Germinal center (tissue), 1 donor: ENCODE measurements around the gene WDR26.
"Not testable (repeated sequence)": the region's sequence is repeated elsewhere in the genome, so short reads cannot be mapped to it uniquely, and the experiment has no call there.

ENCODE experiments used
- DNase-seq: peaks from one replicate; pipeline ENCODE4 v3.0.0; 2012; ENCODE audit warnings: mixed read lengths, low spot score

The WDR26 gene

DNA sequence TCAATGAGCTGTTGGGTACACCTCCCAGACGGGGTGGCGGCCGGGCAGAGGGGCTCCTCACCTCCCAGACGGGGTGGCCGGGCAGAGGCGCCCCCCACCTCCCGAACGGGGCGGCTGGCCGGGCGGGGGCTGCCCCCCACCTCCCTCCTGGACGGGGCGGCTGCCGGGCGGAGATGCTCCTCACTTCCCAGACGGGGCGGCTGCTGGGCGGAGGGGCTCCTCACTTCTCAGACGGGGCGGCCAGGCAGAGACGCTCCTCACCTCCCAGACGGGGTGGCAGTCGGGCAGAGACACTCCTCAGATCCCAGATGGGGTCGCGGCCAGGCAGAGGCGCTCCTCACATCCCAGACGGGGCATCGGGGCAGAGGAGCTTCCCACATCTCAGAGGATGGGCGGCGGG, 84.9 kb downstream of the WDR26 start:
- not testable (repeated sequence) for DNase-seq

DNA sequence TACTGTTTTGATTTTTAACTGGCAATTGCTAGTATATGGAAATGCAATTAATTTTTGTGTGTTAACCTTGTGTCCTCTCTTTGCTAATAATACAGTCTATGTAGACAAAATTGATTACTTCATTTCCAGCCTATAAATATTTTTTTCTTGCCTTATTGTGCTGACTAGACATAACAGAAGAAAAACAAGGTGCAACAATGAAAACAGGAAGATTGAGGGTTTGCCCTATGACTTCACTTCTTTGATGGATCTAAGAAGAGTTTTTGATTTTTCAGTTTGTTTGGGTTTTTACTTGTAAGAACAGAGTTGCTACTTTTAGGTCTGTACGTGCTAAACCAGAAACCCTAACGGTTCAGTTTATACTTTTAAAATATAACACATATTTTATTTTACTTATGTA, 86.5 kb downstream of the WDR26 start:
- DNase-seq = no peak

DNA sequence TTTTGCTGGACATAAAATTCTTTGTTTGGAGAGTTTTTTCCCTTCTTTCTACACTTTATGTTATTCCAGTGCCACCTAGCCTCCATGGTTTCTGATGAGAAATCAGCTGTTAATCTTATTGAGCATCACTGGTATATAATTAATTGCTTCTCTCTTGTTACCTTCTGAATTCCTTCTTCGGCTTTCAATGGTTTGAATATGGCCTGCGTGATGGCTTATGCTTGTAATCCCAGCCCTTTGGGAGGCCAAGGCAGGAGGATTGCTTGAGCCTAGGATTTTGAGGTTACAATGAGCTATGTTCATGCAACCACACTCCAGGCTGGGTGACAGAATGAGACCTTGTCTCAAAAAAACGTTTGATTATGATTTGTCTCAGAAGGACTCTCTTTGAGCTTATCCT, 90.9 kb downstream of the WDR26 start:
- DNase-seq = no peak

DNA sequence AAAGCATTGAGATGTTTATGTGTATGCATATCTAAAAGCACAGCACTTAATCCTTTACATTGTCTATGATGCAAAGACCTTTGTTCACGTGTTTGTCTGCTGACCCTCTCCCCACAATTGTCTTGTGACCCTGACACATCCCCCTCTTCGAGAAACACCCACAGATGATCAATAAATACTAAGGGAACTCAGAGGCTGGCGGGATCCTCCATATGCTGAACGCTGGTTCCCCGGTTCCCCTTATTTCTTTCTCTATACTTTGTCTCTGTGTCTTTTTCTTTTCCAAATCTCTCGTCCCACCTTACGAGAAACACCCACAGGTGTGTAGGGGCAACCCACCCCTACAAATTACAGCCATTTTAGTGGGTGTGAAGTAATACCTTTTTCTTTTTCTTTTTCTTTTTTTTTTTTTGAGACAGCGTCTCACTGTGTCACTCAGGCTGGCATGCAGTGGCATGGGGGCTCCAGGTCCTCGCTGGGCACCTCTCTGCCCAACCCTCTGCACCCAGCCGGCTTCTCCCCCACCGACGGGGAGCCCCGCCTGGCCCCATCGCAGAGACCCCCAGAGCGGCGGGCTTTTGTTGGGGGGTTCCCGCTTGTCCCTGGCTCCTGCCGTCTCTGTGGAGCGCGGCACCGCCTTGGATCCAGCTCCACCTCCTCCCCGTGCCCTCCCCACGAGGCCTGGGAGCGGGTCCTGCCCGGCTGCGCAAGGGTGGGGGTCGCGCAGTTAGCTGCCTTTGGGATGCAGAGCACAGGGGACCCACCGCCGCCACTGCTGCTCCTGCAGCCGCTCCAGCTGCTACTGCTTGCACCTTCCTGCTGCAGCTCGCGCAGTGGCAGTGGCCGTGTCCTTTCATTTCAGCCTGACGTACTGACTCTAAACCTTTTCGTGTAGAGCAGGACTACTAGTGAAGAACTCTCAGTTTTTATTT, 93.9 kb downstream of the WDR26 start:
- not testable (repeated sequence) for DNase-seq

DNA sequence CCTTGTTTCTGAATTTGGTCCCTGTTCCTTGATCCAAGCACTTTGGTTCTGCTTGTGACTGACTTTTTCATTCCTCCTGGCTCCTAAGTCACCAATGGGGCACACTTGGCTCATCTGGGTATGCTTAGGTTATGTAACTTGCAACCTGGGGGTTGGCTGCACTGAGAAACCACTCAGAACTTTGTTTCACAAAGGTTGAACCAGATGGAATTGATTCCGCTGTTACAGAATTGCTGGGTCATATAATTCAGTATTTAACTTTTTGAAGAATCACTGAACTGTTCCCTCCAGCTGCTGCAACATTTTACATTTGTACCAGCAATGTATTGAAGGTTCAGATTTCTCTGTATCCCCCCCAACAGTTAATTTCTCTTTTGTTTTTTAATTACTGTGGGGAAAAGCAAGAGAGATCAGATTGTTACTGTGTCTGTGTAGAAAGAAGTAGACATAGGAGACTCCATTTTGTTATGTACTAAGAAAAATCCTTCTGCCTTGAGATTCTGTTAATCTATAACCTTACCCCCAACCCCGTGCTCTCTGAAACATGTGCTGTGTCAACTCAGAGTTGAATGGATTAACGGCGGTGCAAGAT, 95.1 kb downstream of the WDR26 start:
- DNase-seq = no peak

DNA sequence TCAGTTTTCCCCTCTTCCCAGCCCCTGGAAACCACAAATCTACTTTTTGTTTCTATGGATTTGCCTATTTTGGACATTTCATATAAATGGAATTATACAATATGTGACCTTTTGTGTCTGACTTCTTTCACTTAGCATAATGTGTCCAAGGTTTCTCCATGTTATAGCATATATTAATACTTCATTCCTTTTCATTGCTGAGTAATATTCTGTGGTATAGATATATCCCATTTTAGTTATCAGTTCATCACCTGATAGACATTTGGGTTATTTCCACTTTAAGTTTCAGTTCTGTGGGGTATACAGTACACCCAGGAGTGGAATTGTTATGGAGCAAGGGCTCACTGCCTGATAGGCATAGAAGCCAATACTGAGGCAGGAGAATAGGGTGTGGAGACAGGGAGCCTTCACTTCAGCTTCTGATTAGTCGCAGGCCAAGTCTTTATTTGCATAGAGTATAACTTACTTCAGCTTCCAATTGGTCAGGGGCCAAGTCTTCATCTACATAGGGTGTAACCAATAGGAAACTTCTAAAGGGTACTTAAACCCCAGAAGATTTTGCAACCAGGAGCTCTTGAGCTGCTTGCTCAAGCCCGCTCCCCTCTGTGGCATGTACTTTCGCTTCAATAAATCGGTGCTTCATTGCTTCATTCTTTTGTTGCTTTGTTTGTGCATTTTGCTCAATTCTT, 96.3 kb downstream of the WDR26 start:
- DNase-seq = no peak
